ENCODE measurements around the gene MRPL22. TPM values are rescaled to one million over a fixed set of nuclear protein-coding genes. Genes with fewer than 3 reads are reported as not detected.
"Not testable (repeated sequence)": the region's sequence is repeated elsewhere in the genome, so short reads cannot be mapped to it uniquely, and the experiment has no call there.

MRPL22 gene
- total RNA-seq, 3 donors from 2014 or later (not counting 1 experiment from before 2014, with no cell fraction given) = 30.5 to 38.0 (median 30.9) TPM

- peaks cover 2 to 11% of the 10 kb centered on the region in 2 donors for H3K4me1 Mint-ChIP-seq
- no peak for TF ChIP-seq CTCF (IDR thresholded peaks at IDR 0.05)
- H3K27ac Mint-ChIP-seq = no peak overlapping the region
Measured at GRCh38 chr5:154971501-154971900, 30.6 kb downstream of the MRPL22 start.

GRCh38 chr5:154972476-154973080, 31.7 kb downstream of the MRPL22 start:
- ATAC-seq = no peak
- peaks cover 0 to 9% of the 10 kb centered on the region in 2 donors for H3K4me1 Mint-ChIP-seq
- H3K36me3 ChIP-seq (ENCODE audit: control insufficient read depth, insufficient read depth, low read length) = peaks cover 8% of the 10 kb centered on the region
- no peak overlapping the region for H3K27ac Mint-ChIP-seq
- H3K9me3 ChIP-seq (ENCODE audit: control insufficient read depth, insufficient read depth, low read length) = no peaks in the 10 kb centered on the region
- H3K4me3 ChIP-seq (ENCODE audit: low read length) = no peak overlapping the region
- H3K4me1 ChIP-seq (ENCODE audit: control insufficient read depth, insufficient read depth, low read length) = no peaks in the 10 kb centered on the region
- WGBS (ENCODE audit: insufficient coverage) = 85% methylated on average over 1 of the region's 2 CpGs
- H3K36me3 Mint-ChIP-seq = no peaks in the 10 kb centered on the region
- H3K27ac ChIP-seq (ENCODE audit: low read length) = no peak overlapping the region
- no peak for TF ChIP-seq CTCF (IDR thresholded peaks at IDR 0.05)
- no peaks in the 10 kb centered on the region for H3K27me3 ChIP-seq (ENCODE audit: control insufficient read depth, insufficient read depth, low read length)
- no peaks in the 10 kb centered on the region for H3K9me3 Mint-ChIP-seq
- no peaks in the 10 kb centered on the region for H3K27me3 Mint-ChIP-seq (ENCODE audit: low read depth in 2 of 2)
- peak in 1 of 2 donors; percentile 6 for DNase-seq
- H3K4me3 Mint-ChIP-seq = no peak overlapping the region
- intact Hi-C loops (cut with micrococcal nuclease) = no loop called here

More at GRCh38 chr5:154971501-154971900, 30.6 kb downstream of the MRPL22 start:
- Histone ChIP-seq H3K4me1 (ENCODE audit: control insufficient read depth, insufficient read depth, low read length) (no peaks in the 10 kb centered on the region), H3K9me3 (ENCODE audit: control insufficient read depth, insufficient read depth, low read length) (no peaks in the 10 kb centered on the region), H3K27ac (ENCODE audit: low read length) (no peak overlapping the region), H3K27me3 (ENCODE audit: control insufficient read depth, insufficient read depth, low read length) (no peaks in the 10 kb centered on the region), H3K36me3 (ENCODE audit: control insufficient read depth, insufficient read depth, low read length) (peaks cover 18% of the 10 kb centered on the region), H3K4me3 (ENCODE audit: low read length) (no peak overlapping the region)
- Mint-ChIP-seq H3K4me3 (no peak overlapping the region), H3K36me3 (no peaks in the 10 kb centered on the region), H3K9me3 (no peaks in the 10 kb centered on the region), H3K27me3 (ENCODE audit: low read depth in 2 of 2) (no peaks in the 10 kb centered on the region)
- intact Hi-C loops (cut with micrococcal nuclease) = no loop called here
- 100% methylated on average over 1 of the region's 2 CpGs for WGBS (ENCODE audit: insufficient coverage)
- DNase-seq (no peak), ATAC-seq (no peak)

GRCh38 chr5:154976082-154976481, 35.2 kb downstream of the MRPL22 start:
- H3K9me3 ChIP-seq (ENCODE audit: control insufficient read depth, insufficient read depth, low read length); H3K27me3 Mint-ChIP-seq (ENCODE audit: low read depth in 2 of 2); H3K4me1 Mint-ChIP-seq; DNase-seq; H3K4me3 Mint-ChIP-seq; H3K36me3 ChIP-seq (ENCODE audit: control insufficient read depth, insufficient read depth, low read length); H3K27ac Mint-ChIP-seq; H3K27me3 ChIP-seq (ENCODE audit: control insufficient read depth, insufficient read depth, low read length); H3K4me3 ChIP-seq (ENCODE audit: low read length); H3K4me1 ChIP-seq (ENCODE audit: control insufficient read depth, insufficient read depth, low read length); intact Hi-C loops (cut with micrococcal nuclease); H3K36me3 Mint-ChIP-seq; H3K9me3 Mint-ChIP-seq; ATAC-seq; H3K27ac ChIP-seq (ENCODE audit: low read length): not testable (repeated sequence)
- 97% methylated on average over 9 of the region's 9 CpGs for WGBS (ENCODE audit: insufficient coverage)

GRCh38 chr5:154977409-154977808, 36.5 kb downstream of the MRPL22 start:
- no peak overlapping the region for H3K4me3 Mint-ChIP-seq
- no peak overlapping the region for H3K27ac ChIP-seq (ENCODE audit: low read length)
- no peaks in the 10 kb centered on the region for H3K36me3 Mint-ChIP-seq
- no peaks in the 10 kb centered on the region for H3K9me3 Mint-ChIP-seq
- H3K27me3 Mint-ChIP-seq (ENCODE audit: low read depth in 2 of 2) = no peaks in the 10 kb centered on the region
- peaks cover 0 to 9% of the 10 kb centered on the region in 2 donors for H3K4me1 Mint-ChIP-seq
- no peaks in the 10 kb centered on the region for H3K4me1 ChIP-seq (ENCODE audit: control insufficient read depth, insufficient read depth, low read length)
- H3K9me3 ChIP-seq (ENCODE audit: control insufficient read depth, insufficient read depth, low read length) = no peaks in the 10 kb centered on the region
- DNase-seq (no peak), ATAC-seq (no peak)
- WGBS (ENCODE audit: insufficient coverage) = no CpG with 5 or more reads among the region's 1 CpG
- no peak overlapping the region for H3K27ac Mint-ChIP-seq
- H3K27me3 ChIP-seq (ENCODE audit: control insufficient read depth, insufficient read depth, low read length) = no peaks in the 10 kb centered on the region
- no peak for TF ChIP-seq CTCF (IDR thresholded peaks at IDR 0.05)
- no peak overlapping the region for H3K4me3 ChIP-seq (ENCODE audit: low read length)
- H3K36me3 ChIP-seq (ENCODE audit: control insufficient read depth, insufficient read depth, low read length) = no peaks in the 10 kb centered on the region
- intact Hi-C loops (cut with micrococcal nuclease) = no loop called here

- WGBS (ENCODE audit: insufficient coverage) = no CpG with 5 or more reads among the region's 2 CpGs
- not testable (repeated sequence) for ATAC-seq
Measured at GRCh38 chr5:154978294-154978693, 37.4 kb downstream of the MRPL22 start.

More at GRCh38 chr5:154978294-154978693, 37.4 kb downstream of the MRPL22 start:
- H3K36me3 Mint-ChIP-seq; H3K4me1 Mint-ChIP-seq; H3K4me3 ChIP-seq (ENCODE audit: low read length); H3K27ac Mint-ChIP-seq; H3K9me3 ChIP-seq (ENCODE audit: control insufficient read depth, insufficient read depth, low read length); H3K4me3 Mint-ChIP-seq; H3K36me3 ChIP-seq (ENCODE audit: control insufficient read depth, insufficient read depth, low read length); H3K27ac ChIP-seq (ENCODE audit: low read length); H3K4me1 ChIP-seq (ENCODE audit: control insufficient read depth, insufficient read depth, low read length); H3K9me3 Mint-ChIP-seq; intact Hi-C loops (cut with micrococcal nuclease); H3K27me3 Mint-ChIP-seq (ENCODE audit: low read depth in 2 of 2); DNase-seq; H3K27me3 ChIP-seq (ENCODE audit: control insufficient read depth, insufficient read depth, low read length): not testable (repeated sequence)

All from natural killer cell (primary cell).